HG03045 (cell line): ENCODE results near the gene PRDM12.

Experiments used
- ATAC-seq: cut with Tn5 transposase; IDR thresholded peaks from one replicate; pipeline ENCODE4 v1.9.1; 2021; ENCODE audit warnings: mild to moderate bottlenecking, moderate library complexity; ENCODE audit not compliant: unreplicated experiment

PRDM12 gene

GRCh38 chr9:130714586-130715110 lies 50.3 kb downstream of the PRDM12 start:
- no peak for ATAC-seq

DNA sequence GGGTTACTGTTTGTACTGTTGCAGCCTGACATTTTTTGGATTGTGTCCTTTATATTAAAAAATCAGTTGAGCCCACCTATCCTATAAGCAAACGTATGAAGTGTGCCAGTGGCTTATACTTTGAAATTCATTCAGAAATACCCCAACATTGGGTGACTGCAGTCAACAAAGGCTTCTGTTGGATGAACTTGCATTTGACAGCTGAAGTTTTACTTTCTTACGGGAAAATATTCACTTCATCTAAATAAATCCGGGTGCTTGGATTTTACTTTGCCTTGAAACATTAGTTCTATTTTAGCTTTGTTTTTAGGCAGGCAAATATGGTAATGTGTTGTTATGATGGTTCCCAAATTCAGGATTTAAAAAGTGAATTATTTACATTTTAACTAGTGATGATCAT lies 50.9 kb downstream of the PRDM12 start:
- no peak for ATAC-seq

- no peak for ATAC-seq
Measured at GRCh38 chr9:130718562-130718961, 54.2 kb downstream of the PRDM12 start.

DNA sequence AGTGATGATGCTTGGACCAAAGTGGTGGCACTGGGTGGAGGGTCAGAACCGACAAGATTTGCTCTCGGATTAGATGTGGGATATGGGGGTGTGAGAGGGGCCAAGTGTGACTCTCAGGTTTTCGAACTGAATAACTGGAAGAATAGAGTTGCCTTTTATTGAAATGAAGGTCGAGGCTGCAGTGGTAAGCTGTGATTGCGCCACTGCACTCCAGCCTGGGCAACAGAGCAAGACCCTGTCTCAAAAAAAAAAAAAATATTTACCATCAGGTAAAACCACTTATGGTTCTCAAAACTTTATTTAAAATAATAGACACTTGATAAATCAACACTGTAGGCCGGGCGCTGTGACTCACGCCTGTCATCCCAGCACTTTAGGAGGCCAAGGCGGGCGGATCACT lies 56.4 kb downstream of the PRDM12 start:
- ATAC-seq, result no peak

DNA sequence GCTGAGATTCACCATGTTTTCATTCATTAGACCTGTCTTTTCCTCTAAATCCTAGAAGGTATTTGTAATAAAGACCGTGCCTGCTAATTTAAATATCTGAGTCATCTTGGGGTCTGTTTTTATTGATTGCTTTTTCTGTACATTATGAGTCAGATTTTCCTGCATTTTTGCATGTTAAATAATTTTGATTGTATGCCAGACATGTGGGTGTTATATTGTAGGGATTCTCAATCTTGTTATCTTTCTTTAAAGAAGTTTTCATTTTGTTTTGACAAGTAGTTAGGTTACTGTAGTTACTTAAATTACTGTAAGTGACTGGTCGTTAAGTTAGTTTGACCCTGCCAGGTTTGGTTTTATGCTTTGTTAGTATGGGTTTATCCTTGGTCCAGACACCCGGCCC lies 64.3 kb downstream of the PRDM12 start:
- no peak for ATAC-seq

DNA sequence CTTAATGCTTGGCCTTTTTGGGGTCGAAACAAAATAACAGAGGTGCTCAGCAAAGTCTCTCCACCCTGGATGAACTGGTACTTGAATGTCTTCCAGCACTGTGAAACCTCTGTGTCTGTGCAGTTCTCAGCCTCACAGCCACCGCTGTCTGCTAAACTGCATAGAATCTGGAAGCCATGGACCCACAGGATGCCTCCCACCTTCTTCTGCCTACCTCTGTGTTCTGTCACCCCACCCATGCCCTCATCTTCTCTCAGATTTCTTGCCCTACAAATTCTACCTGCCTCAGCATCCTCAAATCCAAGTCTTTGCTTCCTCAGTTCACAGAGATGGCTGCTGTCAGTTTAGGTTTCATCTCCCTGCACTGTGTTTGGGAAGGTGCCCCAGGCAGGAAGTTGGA lies 64.8 kb downstream of the PRDM12 start:
- no peak for ATAC-seq

- no peak for ATAC-seq
Measured at GRCh38 chr9:130731355-130731754, 67.0 kb downstream of the PRDM12 start.

GRCh38 chr9:130732136-130732535 lies 67.7 kb downstream of the PRDM12 start:
- ATAC-seq, result no peak
